Calu3 (cell line): ENCODE measurements around the gene QPCTL. TPM values are rescaled to one million over a fixed set of nuclear protein-coding genes. Genes with fewer than 3 reads are reported as not detected.
A peak's percentile ranks its signal among the peaks of the same experiment; 100 is the strongest.

Experiments
- BruUV-seq: library from RNA; stranded (reverse); fragments of 400-500 nt; replicated peaks from 2 replicates; lab custom pipeline; 2021; lab: Mats Ljungman, UMichigan
- CTCF ChIA-PET: fragments of 300-600 bp; sonication (Branson Sonifier 250); formaldehyde crosslinking; loops from one replicate; lab custom pipeline; 2022; ENCODE audit warnings: antibody characterized with exemption; lab: Charles Lee
- DNase-seq: peaks from one replicate; pipeline ENCODE4 v3.0.0; 2022
- H3K27ac Mint-ChIP-seq: one replicate; pipeline ENCODE4 v1.8.0; 2022; ENCODE audit warnings: mixed read lengths; ENCODE audit not compliant: unreplicated experiment
- H3K27me3 Mint-ChIP-seq: one replicate; pipeline ENCODE4 v1.8.0; 2022; ENCODE audit warnings: mixed read lengths; ENCODE audit not compliant: unreplicated experiment
- H3K36me3 Mint-ChIP-seq: one replicate; pipeline ENCODE4 v1.8.0; 2022; ENCODE audit warnings: mild to moderate bottlenecking, moderate library complexity, mixed read lengths; ENCODE audit not compliant: insufficient read depth, unreplicated experiment
- H3K4me1 Mint-ChIP-seq: one replicate; pipeline ENCODE4 v1.8.0; 2022; ENCODE audit warnings: mild to moderate bottlenecking, low read depth, mixed read lengths; ENCODE audit not compliant: unreplicated experiment
- H3K4me3 Mint-ChIP-seq: one replicate; pipeline ENCODE4 v1.8.0; 2022; ENCODE audit warnings: mild to moderate bottlenecking, low read depth, moderate library complexity, mixed read lengths; ENCODE audit not compliant: unreplicated experiment
- H3K9me3 Mint-ChIP-seq: one replicate; pipeline ENCODE4 v1.8.0; 2022; ENCODE audit warnings: low read depth, mixed read lengths; ENCODE audit not compliant: unreplicated experiment
- intact Hi-C: fragments of 100-400 bp; cut with micrococcal nuclease; formaldehyde crosslinking; loops from one replicate; pipeline ENCODE4 v1.10.0; 2022; ENCODE audit not compliant: unreplicated experiment
- total RNA-seq: library from RNA; stranded (reverse); gene quantifications from 2 replicates; pipeline ENCODE4 v1.2.3, GENCODE V29; 2022
- TF ChIP-seq, protein P1 (sequence below): fragments of 200-600 bp; IDR thresholded peaks from one replicate; pipeline ENCODE4 v1.8.0; 2022; ENCODE audit warnings: antibody characterized with exemption; ENCODE audit not compliant: unreplicated experiment

The QPCTL gene
- total RNA-seq, 1 experiment from 2014 or later: 20.4 TPM

DNA sequence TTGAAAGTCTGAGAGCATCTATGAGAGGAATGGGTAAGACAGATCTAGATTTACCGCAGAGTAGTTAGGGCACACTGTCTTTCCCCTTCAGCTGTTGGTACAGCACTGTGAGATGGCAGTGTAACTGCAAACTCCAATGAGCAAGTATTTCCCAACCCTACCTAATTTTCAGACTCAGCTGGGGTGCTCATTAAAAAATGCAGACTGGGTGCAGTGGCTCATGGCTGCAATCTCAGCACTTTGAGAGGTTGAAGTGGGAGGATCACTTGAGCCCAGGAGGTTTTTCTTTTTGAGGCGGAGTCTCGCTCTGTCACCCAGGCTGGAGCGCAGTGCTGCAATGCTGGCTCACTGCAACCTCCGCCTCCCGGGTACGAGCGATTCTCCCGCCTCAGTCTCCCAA lies 12.6 kb downstream of the QPCTL start:
- BruUV-seq: no TSS peak
- Mint-ChIP-seq H3K27ac (no peak overlapping the region), H3K36me3 (peaks cover 53% of the 10 kb centered on the region), H3K27me3 (no peaks in the 10 kb centered on the region), H3K4me3 (no peak overlapping the region), H3K9me3 (no peaks in the 10 kb centered on the region), H3K4me1 (no peaks in the 10 kb centered on the region)
- intact Hi-C loops: no loop called here
- TF ChIP-seq, protein P1, sequence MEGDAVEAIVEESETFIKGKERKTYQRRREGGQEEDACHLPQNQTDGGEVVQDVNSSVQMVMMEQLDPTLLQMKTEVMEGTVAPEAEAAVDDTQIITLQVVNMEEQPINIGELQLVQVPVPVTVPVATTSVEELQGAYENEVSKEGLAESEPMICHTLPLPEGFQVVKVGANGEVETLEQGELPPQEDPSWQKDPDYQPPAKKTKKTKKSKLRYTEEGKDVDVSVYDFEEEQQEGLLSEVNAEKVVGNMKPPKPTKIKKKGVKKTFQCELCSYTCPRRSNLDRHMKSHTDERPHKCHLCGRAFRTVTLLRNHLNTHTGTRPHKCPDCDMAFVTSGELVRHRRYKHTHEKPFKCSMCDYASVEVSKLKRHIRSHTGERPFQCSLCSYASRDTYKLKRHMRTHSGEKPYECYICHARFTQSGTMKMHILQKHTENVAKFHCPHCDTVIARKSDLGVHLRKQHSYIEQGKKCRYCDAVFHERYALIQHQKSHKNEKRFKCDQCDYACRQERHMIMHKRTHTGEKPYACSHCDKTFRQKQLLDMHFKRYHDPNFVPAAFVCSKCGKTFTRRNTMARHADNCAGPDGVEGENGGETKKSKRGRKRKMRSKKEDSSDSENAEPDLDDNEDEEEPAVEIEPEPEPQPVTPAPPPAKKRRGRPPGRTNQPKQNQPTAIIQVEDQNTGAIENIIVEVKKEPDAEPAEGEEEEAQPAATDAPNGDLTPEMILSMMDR: no peak
- no peak for DNase-seq
- CTCF ChIA-PET: no interaction called here

GRCh38 chr19:45705710-45706415 lies 13.4 kb downstream of the QPCTL start:
- no peak for DNase-seq
- Mint-ChIP-seq H3K27me3 (no peaks in the 10 kb centered on the region), H3K36me3 (peaks cover 56% of the 10 kb centered on the region), H3K27ac (no peak overlapping the region), H3K4me3 (no peak overlapping the region), H3K9me3 (no peaks in the 10 kb centered on the region), H3K4me1 (no peaks in the 10 kb centered on the region)
- intact Hi-C loops: no loop called here
- no TSS peak for BruUV-seq
- TF ChIP-seq, protein P1: no peak
- CTCF ChIA-PET: interaction anchor here (0.6 to 0.9 kb wide), 2 partner anchors 10 to 13 kb away, joined by 3 read pairs; partner anchors contain the start of gene QPCTL

DNA sequence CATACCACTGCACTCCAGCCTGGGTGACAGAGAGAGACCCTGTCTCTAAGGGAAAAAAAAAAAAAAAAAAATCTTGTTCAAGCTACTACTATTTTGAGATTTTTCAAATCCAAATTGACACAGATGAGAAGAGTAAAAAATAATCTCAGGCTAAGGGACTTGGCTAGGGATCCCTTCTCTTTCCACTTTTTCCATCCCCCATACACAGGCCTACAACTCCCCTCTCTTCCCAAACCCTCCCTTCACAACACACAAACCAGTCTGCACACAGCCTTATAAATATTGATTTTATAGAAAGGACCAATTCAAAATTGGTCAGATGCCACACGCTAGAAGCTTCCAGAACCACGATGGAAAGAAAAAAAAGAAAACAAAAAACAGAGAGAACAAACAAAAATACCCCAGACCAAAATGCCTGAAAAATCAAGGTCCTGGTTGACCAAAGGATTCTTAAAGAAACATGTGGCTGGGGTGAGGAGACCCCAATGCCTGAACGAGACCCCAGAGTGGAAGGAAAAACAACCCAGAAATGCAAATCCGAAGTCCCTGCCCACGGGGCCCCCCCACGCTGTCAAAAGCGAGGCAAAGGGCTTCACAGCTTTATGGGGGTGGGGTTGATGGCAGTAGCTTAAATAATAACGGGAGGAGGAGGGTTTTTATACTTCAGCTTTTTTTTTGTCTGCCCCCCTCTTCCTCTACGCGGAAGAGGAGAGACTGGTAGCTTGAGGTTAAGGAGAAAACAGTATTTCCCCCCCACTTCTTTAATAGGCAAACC lies 18.1 kb downstream of the QPCTL start:
- no peaks in the 10 kb centered on the region for H3K9me3 Mint-ChIP-seq
- TF ChIP-seq, protein P1: no peak
- H3K4me1 Mint-ChIP-seq: peaks cover under 1% of the 10 kb centered on the region
- CTCF ChIA-PET: interaction anchor here (0.7 kb wide), 1 partner anchor 13 kb away, joined by 4 read pairs; no protein-coding TSS in a partner anchor
- no peak overlapping the region for H3K4me3 Mint-ChIP-seq
- peaks cover 64% of the 10 kb centered on the region for H3K36me3 Mint-ChIP-seq
- intact Hi-C loops: no loop called here
- DNase-seq: no peak
- H3K27ac Mint-ChIP-seq: peak overlapping the region; percentile 7
- no TSS peak for BruUV-seq
- no peaks in the 10 kb centered on the region for H3K27me3 Mint-ChIP-seq

GRCh38 chr19:45711851-45712698 lies 19.6 kb downstream of the QPCTL start:
- CTCF ChIA-PET: no interaction called here
- BruUV-seq: no TSS peak
- Mint-ChIP-seq H3K4me3 (no peak overlapping the region), H3K9me3 (no peaks in the 10 kb centered on the region), H3K27ac (no peak overlapping the region), H3K4me1 (peaks cover 12% of the 10 kb centered on the region), H3K27me3 (no peaks in the 10 kb centered on the region), H3K36me3 (peaks cover 69% of the 10 kb centered on the region)
- no peak for DNase-seq
- intact Hi-C loops: no loop called here
- TF ChIP-seq, protein P1: no peak
